ENCODE data around the gene PLD1.

- TF ChIP-seq POLR2A (IDR thresholded peaks at IDR 0.05; ENCODE audit: low read length) = no peak
- TF ChIP-seq GATA1 (IDR thresholded peaks at IDR 0.05; ENCODE audit: low read depth, low read length) = no peak
Observed at GRCh38 chr3:171644681-171645080, 165.6 kb downstream of the PLD1 start.
